Stimulated activated CD8-positive, alpha-beta memory T cell treated with anti-CD3 and anti-CD28 coated beads, Interleukin-7, amount 100 ng/mL, for 1 hour (primary cell): ENCODE results near the gene TPO.
"Not testable (repeated sequence)": the region's sequence is repeated elsewhere in the genome, so short reads cannot be mapped to it uniquely, and the experiment has no call there.

Experiments
- DNase-seq, 2 donors: peaks; one replicate each; pipeline ENCODE4 v3.0.0-alpha.2; 2020; ENCODE audit warnings: low read depth in 2 of 2

Gene TPO

DNA sequence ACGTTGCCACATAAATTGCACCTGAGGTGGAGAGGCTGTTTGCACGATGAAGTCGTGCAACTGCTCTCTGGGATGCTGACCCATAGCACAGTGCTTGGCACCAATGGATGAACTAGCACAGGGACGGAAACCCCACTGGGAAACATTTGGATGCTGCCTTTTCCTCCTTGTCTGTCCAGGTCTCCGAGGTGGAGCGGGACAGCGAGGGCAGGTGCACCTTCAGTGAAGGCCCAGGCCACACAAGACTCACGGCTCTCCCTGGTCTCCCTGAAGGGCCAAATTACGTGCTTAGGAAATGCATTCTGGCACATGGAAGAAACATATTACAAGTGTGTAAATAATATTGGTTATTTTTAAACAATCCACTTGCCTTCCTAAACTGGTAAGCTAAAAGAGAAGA lies 70.3 kb downstream of the TPO start:
- no peak for DNase-seq

DNA sequence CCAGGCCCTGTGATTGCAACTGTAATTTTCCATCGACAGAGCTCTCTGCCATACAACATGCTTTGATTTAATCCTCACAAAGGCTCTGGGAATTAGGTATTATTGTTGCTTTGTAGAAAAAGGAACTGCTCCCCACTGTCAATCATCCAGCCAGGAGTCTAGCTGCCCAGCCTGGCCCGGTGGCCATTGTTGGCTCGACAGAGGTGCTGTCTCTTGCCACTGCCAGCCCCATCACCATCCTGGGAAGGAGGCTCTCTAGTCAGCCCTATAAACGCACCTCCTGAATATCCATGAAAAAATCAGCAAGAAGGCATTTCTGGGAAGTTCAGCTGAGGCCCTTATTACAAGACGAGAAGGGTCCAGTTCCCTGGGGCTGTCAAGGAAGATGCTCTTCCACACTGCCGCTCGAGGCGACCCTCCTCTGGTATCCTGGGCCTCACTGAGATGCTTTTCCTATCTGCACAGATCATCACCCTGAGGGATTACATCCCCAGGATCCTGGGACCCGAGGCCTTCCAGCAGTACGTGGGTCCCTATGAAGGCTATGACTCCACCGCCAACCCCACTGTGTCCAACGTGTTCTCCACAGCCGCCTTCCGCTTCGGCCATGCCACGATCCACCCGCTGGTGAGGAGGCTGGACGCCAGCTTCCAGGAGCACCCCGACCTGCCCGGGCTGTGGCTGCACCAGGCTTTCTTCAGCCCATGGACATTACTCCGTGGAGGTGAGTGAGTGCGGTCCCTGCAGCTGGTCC lies 71.0 kb downstream of the TPO start:
- DNase-seq = no peak

DNA sequence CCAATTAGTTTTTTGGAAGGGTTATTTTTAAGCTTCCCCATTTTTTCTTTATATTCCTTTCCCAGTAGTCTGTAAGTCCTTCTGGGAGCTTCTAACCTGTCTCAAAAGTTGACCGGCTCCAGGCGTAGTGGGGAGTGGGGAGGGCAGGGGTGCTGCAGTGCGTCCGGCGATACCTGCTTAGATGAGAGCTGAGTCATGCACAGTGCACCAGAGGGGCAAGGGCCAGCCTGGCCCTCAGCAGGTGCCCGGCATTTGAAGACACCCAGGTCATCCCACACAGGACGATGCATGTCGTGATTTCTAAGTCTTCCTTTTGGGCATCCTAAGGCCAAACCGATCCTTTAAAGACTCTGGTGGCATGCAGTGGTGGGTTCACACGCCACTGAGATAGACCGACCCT lies 73.4 kb downstream of the TPO start:
- DNase-seq = no peak

DNA sequence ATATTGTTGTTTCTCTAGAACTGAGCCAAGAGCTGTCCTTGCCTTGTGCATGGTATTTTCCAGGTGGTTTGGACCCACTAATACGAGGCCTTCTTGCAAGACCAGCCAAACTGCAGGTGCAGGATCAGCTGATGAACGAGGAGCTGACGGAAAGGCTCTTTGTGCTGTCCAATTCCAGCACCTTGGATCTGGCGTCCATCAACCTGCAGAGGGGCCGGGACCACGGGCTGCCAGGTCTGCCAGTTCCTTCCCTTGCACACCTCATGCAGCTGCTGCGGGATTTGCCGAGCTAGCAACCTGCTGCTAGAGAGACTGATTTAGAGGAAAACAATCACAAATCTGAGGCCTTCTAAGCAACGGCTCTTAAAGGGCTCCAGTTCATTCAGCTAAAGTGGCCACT lies 74.5 kb downstream of the TPO start:
- no peak for DNase-seq

DNA sequence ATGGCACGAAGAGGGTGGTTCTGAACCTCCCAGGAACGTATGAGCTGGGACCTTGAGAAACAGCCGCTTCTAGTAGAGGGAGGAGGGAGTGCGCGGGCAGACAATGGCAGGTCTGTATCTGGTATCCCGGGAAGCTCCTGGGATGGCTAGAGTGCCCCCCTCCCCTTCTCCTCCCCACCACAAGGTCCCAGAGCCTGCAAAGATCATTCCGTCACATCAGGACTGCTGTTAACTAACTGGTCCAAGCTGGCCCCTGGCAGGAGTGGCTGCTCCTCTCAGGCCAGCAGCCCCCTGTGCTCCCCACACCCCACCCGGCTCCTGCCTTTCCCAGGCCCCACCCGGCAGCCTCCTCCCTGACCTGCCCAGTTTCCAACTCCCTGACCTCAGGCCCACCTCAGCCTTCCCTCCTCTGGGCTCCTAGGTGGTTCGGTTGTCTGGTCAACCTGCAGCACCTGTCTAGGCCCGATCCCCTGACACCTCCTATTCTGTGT lies 75.0 kb downstream of the TPO start:
- DNase-seq = no peak

DNA sequence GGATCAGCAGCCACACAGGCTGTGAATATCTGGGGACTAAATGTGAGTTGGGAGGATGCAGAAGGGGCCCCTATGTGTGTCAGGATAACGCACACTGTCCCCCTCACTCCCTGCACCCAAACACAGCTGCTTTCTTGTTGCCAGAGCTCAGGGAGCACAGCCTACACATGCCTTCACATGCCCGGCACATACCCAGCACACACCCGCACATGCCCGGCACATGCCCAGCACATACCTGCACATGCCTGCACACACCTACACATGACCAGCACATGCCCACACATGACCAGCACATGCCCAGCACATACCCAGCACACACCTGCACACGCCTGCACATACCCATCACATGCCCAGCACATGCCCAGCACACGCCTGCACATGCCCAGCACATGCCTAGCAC lies 75.6 kb downstream of the TPO start:
- DNase-seq = no peak

DNA sequence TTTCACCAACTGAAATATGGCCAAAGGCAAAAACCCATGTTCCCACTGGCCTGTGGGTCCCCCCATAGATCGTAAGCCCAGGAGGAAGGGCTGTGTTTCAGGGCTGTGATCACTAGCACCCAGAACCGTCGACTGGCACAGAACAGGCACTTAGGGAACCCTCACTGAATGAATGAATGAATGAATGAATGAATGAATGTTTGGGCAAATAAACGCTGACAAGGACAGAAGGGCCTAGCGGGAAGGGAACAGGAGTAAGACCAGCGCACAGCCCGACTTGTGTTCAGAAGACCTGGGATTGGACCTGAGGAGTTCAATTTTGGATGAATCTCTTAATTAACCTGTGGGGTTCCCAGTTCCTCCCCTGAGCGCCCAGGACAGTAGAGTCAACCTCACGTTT lies 76.2 kb downstream of the TPO start:
- no peak for DNase-seq

DNA sequence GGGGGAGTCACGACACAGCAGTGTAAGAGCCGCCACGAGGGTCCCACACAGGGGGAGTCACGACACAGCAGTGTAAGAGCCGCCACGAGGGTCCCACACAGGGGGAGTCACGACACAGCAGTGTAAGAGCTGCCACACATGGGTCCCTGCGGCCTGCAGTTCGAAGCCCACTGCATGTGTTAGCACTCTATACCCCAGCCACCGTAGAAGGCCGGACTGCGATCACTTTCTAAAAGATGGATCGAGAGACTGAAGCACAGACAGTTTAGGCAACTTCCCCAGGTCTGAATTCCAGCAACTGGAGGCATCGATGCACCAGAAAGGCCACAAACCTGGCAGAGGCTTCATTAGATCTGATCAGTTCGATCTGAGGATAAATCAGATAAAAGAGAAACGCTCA lies 77.1 kb downstream of the TPO start:
- DNase-seq = not testable (repeated sequence)

DNA sequence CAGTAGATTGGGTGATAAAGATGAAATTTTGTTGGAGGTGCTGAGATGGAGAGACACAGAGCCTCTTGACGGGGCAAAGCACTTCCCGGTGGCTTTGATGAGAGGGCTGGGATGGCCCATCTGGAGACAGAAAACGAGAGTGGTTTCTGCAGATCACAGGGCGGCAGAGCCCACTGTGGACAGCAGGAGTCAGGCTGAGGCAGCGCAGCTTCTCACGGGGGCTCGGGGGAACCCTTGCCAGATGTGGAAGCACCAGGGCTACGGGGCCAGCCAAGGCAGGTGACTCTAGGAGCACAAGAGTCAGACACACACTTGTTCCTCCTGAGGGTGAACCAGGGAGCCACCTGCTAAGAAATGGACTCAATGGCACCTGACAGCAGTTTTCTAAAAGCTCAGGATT lies 78.5 kb downstream of the TPO start:
- no peak for DNase-seq

DNA sequence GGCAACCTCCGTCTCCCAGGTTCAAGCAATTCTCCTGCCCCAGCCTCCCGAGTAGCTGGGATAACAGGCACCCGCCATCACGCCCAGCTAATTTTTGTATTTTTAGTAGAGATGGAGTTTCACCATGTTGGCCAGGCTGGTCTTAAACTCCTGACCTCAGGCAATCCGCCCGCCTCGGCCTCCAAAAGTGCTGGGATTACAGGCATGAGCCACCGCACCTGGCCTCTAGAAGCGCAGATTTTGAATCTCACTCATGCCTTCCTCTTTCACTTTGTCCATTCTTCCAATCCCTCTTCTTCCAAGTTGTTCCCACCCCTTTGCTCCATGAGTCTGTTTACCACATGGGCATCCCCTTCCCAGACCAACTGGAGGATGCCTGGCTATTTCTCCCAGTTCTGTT lies 79.0 kb downstream of the TPO start:
- DNase-seq = not testable (repeated sequence)

DNA sequence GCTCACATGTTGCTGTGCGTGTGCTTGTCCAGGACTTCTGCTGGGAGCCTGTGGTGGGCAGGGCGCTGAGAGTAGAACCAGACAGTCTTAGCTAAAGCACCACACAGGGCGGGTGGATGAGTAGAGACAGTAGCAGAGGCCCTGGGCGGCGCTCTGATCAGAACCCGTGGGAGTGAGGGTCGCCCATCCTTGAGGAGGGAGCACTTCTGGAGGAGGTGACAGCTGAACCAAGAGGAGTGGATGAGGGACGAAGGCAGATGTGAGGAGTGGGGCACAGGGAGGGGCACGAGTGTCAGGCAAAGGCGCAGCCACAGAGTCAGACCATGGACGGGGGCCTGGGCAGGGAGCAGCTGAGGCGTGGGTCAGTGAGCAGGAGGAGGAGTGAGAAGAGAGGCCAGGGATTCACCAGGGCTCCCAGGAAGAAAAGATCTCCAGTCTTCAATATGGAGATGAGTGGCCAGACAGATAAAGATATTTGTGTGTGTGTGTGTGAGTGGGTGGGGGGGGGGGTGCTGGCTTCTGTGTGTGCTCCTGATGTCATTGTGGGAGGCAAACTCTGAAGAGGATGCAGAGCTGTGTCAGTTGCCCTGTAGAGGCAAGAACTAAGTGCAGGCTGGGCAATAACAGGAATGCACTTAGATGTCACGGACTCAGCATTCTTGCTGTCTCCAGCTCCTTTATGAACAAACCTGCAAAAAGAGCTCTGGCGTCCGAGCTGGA lies 79.6 kb downstream of the TPO start:
- no peak for DNase-seq

DNA sequence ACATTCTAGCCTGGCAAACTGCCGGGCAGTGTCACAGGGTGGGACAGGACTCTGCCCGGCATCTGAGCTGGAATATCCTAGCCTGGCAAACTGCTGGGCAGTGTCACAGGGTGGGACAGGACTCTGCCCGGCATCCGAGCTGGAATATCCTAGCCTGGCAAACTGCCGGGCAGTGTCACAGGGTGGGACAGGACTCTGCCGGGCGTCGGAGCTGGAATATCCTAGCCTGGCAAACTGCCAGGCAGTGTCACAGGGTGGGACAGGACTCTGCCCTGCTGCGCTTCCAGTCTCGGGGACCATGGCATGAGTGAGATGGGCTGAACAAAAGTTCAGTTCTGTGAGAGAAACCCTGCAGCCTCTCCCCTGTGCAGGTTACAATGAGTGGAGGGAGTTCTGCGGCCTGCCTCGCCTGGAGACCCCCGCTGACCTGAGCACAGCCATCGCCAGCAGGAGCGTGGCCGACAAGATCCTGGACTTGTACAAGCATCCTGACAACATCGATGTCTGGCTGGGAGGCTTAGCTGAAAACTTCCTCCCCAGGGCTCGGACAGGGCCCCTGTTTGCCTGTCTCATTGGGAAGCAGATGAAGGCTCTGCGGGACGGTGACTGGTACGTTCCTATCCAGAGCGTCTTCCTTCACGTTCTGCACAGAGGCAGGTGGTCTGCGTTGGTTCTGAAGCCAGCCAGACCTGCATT lies 80.3 kb downstream of the TPO start:
- DNase-seq = no peak

DNA sequence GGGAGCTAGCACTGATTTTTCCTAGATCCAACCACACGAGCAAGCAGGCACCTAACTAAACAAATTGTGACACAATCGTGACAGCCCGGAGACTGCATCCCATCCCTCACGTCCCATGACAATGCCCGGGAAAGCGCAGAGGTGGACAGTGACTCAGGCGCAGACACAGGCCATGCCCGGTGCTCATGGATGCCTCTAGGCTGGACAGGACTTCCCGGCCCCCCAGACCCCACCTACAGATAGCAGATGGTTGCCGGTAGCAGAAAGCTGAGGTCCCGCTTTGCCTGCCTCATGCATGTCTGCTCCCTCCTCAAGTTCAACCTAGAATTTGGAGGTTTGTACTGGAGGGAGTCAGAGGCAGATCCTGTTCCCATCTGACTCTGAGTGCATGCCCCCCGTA lies 81.0 kb downstream of the TPO start:
- no peak for DNase-seq

DNA sequence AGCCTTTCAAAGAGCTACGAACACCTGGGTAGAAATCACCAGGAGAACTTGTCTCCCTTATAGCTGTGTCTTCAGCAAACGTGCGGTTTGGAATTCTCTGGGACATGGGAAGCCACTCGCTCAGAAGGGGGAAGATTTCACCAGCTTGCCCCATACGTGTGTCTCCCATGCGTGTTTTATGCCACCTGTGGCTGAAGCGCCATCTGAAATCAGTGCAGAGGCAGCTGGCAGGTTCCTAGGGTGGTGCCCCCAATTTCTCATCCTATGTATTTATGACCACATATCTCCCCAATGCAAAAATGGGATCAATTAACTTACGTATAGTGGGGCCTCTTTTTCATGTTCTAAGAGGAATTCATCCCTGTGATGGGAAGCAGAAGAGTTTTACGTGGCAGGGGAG lies 81.6 kb downstream of the TPO start:
- DNase-seq = no peak

DNA sequence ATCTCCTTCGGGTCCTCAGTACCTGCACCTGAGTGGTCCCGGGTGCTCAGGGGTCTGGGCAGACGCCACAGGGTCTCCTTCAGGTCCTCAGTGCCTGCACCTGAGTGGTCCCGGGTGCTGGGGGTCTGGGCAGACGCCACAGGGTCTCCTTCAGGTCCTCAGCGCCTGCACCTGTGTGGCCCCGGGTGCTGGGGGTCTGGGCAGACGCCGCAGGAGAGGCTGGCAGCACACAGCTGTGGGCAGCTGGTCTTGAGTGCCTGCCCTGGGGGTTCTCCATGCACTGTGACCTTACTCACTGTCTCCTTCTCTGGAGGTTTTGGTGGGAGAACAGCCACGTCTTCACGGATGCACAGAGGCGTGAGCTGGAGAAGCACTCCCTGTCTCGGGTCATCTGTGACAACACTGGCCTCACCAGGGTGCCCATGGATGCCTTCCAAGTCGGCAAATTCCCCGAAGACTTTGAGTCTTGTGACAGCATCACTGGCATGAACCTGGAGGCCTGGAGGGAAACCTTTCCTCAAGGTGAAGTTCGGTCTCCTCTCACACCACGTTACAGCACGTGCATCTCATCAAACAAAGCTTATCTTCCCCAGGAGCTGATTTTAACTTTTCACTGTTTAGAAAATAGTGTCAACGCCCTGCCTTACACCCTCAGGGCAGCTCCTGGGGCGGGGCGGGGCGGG lies 82.6 kb downstream of the TPO start:
- DNase-seq = no peak

DNA sequence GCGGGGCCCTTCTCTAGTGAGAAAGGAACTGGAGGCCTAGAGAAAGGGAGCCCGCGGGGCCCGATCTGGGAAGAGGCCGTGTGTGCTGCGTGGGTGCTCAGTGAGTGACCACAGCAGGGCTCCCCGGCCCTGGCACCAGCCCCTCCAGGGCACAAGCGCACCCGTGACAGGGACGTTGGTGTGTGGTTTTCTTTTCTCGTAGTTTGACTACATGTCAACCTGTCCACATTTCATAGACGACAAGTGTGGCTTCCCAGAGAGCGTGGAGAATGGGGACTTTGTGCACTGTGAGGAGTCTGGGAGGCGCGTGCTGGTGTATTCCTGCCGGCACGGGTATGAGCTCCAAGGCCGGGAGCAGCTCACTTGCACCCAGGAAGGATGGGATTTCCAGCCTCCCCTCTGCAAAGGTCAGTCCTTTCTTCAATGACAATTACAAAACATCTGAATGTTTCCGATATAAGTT lies 83.1 kb downstream of the TPO start:
- no peak for DNase-seq

DNA sequence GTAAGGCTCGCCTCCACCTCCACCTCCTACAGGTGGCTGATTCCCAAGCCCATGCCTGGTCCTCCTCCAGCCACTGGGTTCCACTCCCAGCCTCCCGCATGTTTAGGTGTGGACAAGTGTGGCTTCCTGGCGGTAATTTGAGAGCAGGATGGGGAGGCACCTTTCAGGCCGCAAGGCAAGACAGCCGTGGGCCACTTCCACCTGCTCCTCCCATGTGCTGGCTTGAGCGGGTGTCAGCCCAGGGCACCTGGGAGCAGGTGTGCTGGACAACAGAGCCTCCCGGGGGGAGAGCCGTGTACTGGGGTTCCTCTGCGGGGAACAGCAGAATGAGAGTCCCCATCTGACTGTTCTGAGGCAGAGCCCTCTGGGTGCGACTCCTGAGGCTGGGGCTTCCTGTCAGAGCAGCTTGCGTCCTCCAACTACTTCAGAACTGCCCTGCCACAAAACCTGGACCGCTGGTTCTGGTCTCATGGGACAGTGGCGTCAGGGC lies 83.9 kb downstream of the TPO start:
- DNase-seq = no peak

DNA sequence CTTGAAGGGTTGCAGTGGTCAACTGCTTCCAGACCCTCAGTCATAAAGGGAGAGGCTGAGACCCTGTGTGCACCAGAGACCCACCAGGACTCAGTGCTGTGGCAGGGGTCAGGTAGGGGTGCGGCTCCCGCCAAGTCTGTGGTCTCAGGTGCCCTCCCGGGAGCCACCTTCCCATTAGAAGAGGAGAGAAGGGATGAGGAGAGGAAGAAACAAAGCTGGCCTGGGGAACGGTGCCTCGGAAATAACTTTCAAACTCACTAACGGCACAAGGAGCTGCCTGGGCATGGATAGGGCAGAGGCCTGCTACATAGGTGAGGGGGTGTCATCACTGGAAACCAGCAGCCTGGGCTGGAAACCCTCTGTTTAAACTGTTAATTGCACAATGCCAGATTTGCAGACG lies 84.9 kb downstream of the TPO start:
- DNase-seq = no peak

DNA sequence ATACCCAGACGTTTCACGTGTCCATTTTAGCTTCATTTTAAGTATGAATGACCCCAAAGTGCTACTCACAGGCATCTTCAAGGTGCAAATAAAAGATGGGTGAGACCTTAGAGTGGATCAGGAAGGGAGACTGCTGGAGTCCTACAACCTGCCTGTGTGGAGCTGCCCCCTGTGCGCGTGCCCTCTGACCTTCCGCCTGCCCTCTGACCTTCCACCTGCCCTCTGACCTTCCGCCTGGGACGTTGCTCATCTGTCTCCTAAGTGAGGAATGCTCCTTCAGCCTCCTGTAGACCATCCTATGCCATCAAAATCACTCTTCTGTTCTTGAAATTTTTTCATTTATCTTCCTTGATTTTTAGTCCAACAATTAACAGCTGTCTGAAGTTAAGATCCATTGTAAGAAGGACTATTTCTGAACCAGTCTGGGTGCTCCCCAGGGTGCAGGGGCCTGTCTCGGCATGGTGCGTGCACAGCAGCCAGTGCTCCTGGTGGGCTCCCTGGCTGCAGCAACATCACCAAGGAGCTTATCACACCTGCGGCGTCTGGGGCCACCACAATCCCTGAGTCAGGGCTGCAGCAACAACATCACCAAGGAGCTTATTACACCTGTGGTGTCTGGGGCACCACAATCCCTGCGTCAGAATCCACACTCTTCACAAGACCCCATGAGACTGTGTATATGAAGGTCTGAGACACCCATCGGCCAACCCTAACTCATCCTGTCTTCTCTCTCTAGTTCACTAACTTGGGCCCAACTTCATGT lies 86.0 kb downstream of the TPO start:
- DNase-seq = no peak

DNA sequence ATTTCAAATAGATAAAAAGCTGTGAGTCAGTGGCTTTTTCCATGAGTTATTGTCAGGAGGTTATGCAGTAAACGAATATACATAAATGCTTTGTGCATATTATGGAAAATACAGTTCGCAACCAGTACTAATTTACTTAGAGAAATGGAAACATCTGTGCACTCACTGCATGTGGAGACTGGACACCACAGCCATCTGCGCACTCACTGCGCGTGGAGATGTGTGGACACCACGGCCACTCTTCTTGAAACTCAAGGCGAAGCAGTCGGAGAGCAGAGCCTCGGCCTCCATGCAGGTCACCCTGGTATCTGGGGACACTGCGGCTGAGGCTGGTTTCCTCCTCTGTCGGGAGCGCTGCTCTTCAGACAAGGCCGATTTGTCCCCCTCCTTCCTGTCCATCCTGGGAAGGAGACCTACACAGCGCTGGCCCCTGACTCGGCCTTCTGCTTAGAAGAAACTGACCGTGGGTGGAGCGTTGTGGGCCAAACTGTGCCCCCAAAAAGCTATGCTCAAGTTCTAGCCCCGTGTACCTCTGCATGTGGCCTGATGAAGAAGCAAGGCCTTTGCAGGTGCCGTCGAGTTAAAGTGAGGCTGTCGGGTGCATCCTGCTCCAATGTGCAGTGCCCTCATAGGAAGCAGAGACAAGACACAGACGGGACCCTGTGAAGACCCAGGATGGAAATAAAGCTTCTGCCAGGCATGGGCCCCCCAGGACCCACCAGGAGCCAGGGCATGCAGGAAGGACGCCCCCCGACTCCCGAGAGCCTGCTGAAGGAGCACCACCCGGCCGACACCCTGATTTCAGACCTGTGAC lies 88.0 kb downstream of the TPO start:
- no peak for DNase-seq
